Measurements from ENCODE around the gene MYO10. TPM values are rescaled to one million over a fixed set of nuclear protein-coding genes. Genes with fewer than 3 reads are reported as not detected.

Gene MYO10
- total RNA-seq, 1 donor from 2014 or later = 20.0 TPM

DNA sequence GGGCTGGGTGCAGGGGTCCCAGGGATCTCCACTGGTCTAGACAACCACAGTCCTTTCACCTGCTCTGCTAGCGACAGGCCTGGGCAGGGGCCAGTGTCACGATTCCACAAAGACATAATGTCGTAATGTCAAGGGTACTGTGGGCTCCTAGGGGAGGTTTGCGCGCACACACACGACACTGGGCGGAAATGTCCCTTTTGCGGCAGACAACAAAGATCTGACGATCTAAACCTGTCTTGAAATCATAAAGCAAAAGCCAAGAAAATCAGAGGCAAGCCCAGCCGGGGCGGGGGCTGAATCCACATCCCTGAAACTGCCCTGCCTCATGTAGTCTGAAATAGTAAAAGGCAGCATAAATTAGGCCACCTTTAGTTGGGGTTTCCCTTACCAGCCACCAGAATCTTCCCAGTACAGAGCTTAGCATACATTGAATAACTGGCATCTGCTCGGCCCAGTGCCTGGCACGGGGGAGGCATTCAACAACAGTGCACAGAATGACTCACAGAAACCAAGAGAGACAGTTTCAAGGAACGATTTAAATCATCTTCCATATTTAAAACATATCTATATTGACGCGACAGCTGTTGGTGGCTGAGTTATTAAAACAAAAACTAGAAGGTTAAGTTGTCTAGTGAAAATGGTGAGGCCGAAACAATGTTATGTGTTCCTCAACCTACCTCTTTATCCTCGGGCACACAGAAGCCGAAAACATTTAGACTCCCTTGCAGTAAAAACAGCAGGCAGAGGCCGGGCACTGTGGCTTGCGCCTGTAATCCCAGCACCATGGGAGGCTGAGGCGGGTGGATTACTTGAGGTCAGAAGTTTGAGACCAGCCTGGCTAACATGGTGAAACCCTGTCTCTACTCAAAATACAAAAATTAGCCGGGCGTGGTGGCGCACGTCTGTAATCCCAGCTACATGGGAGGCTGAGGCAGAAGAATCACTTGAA, 151.0 kb downstream of the MYO10 start:
- Histone ChIP-seq H3K4me1 (no peaks in the 10 kb centered on the region), H3K4me3 (no peak overlapping the region), H3K36me3 (no peaks in the 10 kb centered on the region), H3K27ac (no peak overlapping the region), H3K9me3 (no peaks in the 10 kb centered on the region), H3K27me3 (no peaks in the 10 kb centered on the region)
- no peak for DNase-seq (ENCODE audit: low spot score in 2 of 2)
- intact Hi-C loops (cut with DNase I) = no loop called here
- TF ChIP-seq CTCF (IDR thresholded peaks at IDR 0.05) = no peak

DNA sequence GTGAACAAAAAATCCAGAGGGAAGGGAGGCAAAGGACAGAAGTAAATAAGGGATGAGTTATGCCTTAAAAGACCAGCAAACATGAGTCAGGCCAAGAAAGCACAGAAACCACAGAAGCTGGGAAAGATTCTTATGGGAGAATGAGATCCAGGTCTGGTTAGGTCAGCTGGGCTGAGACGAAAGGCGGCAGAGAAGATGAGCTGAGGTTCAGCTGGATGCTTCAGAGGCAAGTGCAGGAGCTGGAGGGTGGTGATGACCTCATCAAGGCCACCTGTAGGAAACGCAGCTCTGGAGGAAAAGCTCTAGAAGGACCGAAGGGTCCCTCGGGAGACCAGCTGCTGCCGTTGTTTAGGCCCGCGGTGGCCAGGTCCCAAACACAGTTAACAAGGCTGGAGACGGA, 152.0 kb downstream of the MYO10 start:
- intact Hi-C loops (cut with DNase I) = no loop called here

DNA sequence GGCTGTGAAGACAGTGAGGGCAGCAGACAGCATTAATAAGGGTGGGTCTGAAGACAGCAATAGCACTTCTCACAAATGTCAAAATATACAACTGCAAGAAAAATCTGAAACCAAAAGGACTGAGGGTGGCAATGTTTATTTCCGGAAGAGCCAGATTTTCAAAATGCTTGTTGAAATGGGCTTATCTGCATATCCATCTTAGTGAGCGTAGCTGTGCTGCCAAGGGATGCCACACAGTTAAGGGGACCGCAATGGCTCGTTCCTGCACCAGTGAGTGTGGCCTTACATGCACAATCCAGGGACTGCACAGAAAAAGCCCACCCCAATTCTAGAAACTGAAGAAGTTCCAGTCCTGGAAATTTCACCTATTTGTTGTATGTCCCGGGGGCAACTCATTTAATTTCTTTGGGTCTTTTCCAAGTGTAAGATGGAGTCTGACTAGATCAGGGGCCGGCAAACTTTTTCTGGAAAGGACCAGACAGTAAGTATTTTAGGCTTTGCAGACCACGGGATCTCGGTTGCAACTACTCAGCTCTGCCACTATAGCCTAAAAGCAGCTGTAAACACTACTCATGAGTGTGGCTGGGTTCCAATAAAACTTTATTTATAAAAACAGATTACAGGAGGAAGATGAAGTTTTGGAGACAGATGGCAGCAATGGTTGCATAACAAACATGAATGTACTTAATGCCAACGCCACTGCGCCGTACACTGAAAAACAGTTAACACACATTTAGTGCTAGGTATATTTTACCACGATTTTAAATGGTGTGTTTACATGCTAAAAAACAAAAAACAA, 154.1 kb downstream of the MYO10 start:
- DNase-seq (ENCODE audit: low spot score in 2 of 2) = no peak
- H3K27me3 ChIP-seq = no peaks in the 10 kb centered on the region
- peaks cover 0 to 4% of the 10 kb centered on the region in 2 donors for H3K36me3 ChIP-seq
- intact Hi-C loops (cut with DNase I) = no loop called here
- TF ChIP-seq CTCF (IDR thresholded peaks at IDR 0.05) = no peak
- no peak overlapping the region for H3K4me3 ChIP-seq
- no peaks in the 10 kb centered on the region for H3K9me3 ChIP-seq
- no peaks in the 10 kb centered on the region for H3K4me1 ChIP-seq
- no peak overlapping the region for H3K27ac ChIP-seq

More for the DNA sequence above, 152.0 kb downstream of the MYO10 start:
- H3K4me1 ChIP-seq = no peaks in the 10 kb centered on the region
- DNase-seq (ENCODE audit: low spot score in 2 of 2) = no peak
- H3K4me3 ChIP-seq = no peak overlapping the region
- H3K9me3 ChIP-seq = no peaks in the 10 kb centered on the region
- no peak for TF ChIP-seq CTCF (IDR thresholded peaks at IDR 0.05)
- no peaks in the 10 kb centered on the region for H3K36me3 ChIP-seq
- no peaks in the 10 kb centered on the region for H3K27me3 ChIP-seq
- no peak overlapping the region for H3K27ac ChIP-seq

DNA sequence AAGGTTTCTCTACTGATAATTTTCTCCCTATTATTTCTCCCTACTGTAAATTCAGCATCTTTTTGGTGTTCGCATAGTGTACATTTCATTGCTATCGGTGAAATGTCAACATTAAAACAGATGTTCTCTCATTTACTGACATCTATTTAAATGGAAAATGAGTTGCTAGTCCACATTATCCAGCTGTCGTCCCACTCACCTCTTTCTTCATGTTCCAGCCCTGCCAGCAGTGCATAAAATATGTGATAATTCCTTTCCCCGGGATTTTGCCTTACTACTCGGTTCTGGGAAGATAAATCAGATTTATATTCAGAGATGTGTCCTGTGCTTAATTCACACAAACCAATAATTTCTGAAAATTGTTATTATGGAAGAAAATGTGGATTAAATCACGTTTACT, 155.8 kb downstream of the MYO10 start:
- no peak overlapping the region for H3K27ac ChIP-seq
- H3K27me3 ChIP-seq = no peaks in the 10 kb centered on the region
- no peak overlapping the region for H3K4me3 ChIP-seq
- DNase-seq (ENCODE audit: low spot score in 2 of 2) = no peak
- intact Hi-C loops (cut with DNase I) = no loop called here
- H3K9me3 ChIP-seq = no peaks in the 10 kb centered on the region
- H3K4me1 ChIP-seq = no peaks in the 10 kb centered on the region
- H3K36me3 ChIP-seq = peaks cover 0 to 4% of the 10 kb centered on the region in 2 donors
- TF ChIP-seq CTCF (IDR thresholded peaks at IDR 0.05) = no peak

DNA sequence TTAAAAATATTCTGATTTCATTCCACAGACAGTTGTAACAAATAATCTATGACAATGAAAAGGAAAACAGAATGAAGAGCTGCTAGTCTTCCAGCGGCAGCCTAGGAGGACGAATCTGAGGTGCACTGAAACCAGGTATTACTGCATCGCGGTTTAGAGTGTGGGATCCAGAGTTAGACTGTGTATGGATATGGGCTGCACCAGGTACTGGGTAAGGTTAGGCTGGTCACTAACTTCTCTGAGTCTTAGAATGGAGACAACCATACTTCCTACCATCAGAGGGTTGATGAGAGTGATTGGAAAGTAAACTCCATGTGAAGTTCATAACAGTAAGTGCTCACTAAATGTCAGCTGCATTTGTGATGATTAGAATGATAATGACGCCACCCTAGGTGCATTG, 158.7 kb downstream of the MYO10 start:
- no peaks in the 10 kb centered on the region for H3K4me1 ChIP-seq
- TF ChIP-seq CTCF (IDR thresholded peaks at IDR 0.05) = no peak
- H3K4me3 ChIP-seq = no peak overlapping the region
- DNase-seq (ENCODE audit: low spot score in 2 of 2) = no peak
- H3K36me3 ChIP-seq = peaks cover 0 to 4% of the 10 kb centered on the region in 2 donors
- no peak overlapping the region for H3K27ac ChIP-seq
- no peaks in the 10 kb centered on the region for H3K9me3 ChIP-seq
- H3K27me3 ChIP-seq = no peaks in the 10 kb centered on the region
- intact Hi-C loops (cut with DNase I) = no loop called here
